HG03520 (cell line): Measurements from ENCODE around the gene MYPN.
"Not testable (repeated sequence)": the region's sequence is repeated elsewhere in the genome, so short reads cannot be mapped to it uniquely, and the experiment has no call there.

ENCODE experiments used
- ATAC-seq: cut with Tn5 transposase; IDR thresholded peaks from one replicate; pipeline ENCODE4 v1.9.1; 2021; ENCODE audit warnings: mild to moderate bottlenecking, moderate library complexity; ENCODE audit not compliant: unreplicated experiment

Gene MYPN

DNA sequence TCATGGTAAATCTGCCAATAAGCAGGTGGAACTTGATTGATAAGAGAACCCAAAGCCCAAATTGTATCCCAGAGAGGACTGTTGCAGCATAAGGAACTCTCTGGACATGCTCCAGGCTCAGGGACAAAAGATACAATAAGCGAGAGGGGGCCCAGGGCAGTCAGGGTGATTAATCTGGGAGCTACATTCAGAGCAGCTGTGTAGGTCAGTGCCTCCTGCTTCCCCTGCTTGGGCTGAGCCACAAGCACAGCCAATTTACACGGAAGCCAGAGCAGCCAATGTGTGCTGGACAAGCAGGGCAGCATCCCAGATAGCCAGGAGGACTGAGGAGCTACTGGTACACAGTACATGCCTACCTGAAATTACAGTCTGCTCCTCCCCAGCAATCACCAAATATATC, 24.2 kb downstream of the MYPN start:
- ATAC-seq = no peak

DNA sequence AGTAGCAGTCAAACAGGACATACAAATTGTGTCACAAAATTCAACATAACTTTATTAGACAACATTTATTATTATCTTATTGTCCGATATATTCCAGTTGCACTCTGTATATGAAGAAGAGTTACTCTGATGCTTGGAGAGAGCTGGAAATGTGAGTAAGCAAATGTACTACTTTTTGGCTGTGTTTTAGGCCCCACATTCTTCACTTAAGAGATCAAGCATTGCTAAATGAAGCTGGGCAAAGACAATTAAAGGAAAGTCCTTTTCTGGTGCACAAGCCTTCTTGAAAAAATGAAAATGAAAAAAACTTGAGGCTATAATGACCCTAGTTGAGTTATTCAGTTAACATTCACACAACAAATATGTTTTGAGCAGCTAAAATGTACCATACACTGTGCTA, 26.1 kb downstream of the MYPN start:
- no peak for ATAC-seq

DNA sequence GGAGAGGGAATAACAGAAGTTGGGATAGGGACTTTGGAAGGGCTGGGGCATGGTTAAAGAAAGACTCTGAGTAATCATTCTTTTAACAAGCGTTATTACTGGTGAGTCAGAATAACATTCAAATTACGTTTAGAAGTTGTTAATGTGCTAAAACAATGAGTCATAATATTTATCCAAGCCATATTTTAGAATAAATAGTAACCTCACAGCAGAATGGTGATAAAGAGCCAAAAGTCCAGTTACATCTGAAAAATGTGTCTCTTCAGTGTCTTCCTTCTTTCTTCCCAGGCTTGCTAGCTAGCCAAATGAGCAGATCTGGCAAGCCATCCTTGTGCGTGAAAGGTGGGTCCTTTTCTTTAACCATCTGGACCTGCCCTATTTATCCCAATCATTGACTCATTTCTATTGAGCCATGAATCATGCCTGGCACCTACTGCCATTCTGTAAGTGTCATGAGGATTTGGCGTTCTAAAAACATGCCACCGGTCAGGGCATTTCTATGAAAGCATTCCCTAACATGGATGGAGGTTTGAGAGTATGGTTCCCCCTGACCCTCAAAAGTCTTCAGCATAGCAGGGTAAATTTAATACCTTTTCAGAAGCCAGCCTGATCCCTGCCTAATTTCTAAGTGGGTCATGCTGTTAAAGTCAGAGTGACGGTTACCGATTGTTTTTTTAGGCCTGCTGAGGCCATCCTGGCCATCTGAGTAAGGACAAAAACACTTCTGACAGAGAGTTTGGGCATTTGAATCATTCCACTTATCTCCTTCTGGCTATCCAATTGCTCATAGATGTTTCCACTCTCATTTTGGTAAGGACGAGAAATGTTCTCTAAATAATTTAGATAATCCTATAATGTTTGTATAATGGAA, 26.9 kb downstream of the MYPN start:
- no peak for ATAC-seq

DNA sequence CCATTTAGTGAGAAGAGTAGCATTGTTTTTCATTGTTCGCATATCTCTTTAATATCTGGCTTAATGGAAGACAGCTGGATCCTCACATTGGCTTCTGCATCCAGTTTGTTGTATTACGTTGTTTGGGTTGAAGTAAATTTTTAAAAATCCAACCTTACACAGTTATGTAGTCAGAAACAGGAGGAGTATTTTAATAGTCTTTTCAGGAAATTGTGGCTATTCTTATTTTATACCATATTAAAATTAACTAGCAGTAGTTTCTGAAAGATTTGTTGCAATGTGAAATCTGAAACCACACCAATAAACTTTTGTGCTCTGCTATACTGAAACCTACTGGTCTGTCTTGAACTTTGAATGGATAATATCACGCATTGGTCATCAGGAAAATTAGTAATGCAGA, 27.9 kb downstream of the MYPN start:
- ATAC-seq = no peak

DNA sequence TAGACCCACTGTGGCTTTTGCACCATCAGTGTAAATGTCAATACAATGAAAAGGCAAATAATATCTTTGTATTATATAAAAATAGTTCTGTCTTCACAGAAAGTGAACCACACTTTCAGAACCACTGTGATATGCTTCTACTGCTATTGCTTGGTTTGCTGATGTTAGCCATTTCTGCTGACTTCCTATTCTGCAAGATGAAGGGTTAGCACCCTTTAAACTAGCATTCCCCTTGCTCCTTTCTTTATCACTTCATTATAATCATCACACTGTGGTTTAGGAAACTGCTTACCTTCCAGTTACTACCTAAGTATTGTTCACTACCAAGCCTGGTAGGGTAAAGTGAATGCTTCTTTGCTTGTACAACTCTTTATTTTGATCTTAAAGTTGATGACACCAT, 29.2 kb downstream of the MYPN start:
- ATAC-seq = no peak

DNA sequence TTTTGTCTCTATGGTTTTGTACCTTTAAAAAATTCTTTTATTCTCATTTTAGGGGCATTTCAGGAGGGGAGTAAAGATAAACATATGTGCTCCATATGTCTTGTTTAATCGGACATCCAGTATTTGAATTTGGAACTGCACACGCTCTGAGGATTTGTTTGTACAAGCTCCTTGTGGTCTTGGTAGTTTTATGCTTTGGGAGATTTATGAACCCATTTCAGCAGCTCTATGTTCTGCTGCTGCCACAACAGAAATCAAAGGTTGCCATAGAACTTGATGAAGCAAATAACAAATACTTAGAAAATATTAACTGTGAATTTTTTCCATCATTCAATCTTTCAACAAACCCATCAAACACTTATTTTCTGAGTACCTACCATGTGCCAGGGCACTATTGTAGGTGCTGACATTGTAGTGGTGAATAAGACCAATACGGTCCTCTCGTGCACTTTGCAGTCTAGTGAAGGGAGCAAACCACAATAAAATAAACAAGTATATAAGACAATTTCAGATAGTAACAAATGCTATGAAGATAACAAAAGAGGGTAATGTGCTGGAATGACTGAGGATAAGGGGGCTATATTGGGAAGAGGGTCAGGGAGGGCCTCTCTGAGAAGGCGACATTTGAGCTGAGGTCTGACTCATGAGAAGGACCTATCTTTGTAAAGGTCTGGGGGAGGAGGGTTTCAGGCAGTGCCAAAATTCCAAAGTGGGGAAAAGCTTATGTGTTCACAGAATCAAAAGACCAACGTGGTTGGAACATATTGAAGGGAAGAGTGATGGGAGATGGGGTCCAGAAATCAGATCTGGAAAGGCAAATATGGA, 30.4 kb downstream of the MYPN start:
- no peak for ATAC-seq

DNA sequence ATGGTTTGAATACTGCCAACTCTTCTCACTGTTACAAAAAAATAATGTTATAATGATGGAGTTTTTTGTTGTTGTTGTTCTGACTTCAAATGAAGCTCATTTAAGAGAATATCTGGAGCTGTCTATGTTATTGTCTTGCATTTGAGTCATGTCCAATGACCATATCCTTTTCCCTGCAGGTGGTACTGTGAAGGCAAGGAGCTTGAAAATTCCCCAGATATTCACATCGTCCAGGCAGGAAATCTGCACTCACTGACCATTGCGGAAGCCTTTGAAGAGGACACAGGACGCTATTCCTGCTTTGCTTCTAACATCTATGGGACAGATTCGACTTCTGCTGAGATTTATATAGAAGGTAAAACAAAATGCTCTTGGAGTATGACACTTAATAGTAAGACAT, 33.5 kb downstream of the MYPN start:
- ATAC-seq = no peak

DNA sequence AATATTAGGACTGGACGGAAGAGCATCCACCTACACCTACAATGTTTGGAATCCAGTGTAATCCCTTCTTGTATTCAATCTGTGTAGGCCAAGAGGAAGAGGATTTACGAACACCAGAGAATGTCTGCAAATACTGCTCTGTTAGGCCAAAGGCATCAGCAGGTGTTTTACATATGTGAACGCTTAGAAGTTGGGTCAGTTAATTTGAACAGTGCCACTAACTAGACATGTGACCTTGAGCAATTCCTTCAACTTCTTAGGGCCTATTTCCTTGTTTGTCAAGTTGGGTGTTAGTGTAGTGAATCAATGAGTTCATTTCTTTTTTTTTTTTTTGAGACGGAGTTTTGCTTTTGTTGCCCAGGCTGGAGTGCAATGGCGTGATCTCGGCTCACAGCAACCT, 35.4 kb downstream of the MYPN start:
- ATAC-seq = no peak

DNA sequence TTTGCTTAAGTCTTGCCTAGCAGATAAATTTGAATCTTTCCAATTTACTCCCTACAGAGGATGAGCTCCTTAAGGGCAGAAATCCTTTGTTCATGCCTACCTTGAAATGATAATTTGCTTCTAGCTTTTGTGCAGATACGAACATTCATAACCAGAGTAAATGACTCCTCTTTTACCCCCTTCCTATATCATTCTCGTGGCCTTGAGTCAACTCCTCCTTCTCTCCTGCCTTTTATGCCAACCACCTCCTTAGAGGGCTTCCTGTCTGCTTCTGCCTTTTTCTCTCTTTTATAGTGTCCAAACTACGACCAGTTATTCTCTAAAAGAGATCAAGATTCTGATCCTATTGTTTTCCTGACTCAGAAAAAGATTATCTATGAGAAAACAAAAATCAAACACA, 36.4 kb downstream of the MYPN start:
- ATAC-seq = no peak

DNA sequence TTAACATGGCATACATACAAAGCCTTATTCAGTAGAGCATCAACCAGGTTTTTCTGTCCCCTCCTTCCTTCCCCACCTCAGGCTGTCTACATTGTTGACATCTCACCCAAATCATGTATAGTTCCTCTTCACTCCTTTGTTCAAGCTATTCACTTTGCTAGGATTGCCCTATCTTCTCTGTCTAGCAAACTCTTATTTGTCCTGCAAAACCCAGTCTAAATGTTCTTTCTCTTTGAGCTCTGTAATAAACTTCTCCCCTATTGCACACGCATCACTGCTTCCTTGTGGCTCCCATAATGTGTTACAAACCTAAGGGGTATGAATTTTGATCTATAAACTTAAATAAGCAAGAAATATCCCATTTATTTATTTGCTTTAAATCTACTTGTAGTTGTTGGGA, 36.8 kb downstream of the MYPN start:
- ATAC-seq = no peak

DNA sequence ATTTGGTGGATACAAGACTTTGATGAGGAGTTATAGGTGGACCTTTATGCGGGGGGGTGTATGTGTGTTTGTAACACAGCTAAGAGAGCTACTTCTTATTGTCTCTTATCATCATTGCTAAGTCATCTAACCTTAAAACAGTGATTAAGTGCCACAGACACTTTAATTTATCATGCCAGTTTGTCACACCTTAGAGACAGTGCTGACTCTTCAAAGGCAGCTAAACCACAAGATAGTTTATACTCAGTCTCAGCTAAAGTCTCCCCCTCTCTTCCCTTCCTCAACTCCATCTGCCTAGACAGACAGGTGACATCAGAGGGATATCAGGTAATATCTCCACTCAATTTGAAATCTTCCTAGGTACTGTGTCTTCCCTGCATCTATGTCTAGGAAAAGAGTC, 42.2 kb downstream of the MYPN start:
- ATAC-seq = no peak

DNA sequence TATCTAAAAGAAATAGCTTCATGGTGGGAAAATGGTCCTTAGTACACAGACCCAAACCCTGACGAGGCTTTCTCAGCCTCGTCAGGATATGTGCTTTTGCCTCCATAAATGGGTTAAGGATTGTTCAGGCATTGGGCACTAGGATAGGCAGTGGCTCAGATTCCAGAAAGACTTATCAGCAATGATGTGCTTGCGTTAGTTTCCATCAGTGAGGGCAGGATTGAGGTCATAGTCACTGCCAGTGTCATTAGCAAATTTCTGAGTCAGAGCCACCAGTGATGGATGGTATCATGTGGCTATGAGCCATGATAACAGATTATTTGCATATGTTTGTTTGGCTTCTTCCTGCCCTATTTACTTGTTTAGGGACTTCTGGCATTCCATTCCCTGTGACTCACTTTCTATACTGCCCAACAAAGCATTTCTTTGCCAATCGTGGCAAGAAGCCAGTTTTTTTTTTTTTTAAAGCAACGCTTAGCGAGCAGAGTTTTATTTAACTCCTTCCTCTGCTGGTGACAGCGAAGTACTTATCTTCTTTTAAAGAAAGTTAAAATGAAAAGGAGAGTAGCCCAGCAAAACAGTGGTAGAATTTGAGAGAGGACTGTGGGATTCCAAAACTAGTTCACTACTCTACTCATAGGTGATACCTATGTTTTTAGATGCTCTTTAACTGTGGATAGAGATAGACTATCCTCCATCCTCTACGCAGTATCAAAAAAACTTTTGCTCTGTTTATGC, 44.4 kb downstream of the MYPN start:
- no peak for ATAC-seq

DNA sequence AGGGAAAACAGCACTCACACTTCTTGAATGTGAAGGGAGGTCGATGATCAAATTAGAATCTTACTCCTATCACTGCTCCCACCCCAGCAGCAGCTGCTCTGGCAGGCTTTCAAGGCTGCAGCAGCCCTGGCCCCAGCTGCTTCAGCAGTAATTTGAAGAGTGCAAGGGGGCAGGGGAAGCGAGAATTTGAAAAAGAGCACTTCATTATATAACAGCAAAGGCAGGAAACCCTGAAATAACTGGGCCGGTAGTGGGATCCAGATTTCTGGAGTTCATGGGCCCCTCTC, 44.9 kb downstream of the MYPN start:
- no peak for ATAC-seq

DNA sequence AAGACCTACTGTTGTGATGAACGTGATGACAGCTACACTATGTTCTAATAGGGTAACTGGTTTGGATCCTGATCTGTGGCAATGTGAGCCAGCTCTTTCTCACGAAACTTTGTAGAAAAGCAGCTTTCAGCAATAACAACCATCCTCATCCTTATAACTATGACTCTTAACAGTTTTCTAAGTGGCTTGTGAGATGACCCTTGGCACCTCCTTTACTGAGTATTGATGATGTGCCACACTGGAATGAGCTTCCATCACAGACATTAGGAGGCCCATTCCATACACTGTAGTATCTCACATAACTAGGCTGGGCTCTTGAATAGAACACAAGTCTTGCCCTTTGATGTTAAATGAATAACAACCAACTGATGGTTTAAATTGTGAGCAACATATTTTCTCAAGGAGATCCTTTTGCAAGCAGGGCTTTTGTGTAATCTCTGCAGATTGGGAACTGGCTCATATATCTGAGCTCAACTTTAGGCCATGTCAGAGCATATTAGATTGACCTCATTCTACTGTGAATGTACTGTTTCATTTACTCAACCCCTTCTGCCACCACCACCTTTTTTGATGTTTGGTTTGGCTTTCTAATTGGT, 46.4 kb downstream of the MYPN start:
- ATAC-seq = no peak

DNA sequence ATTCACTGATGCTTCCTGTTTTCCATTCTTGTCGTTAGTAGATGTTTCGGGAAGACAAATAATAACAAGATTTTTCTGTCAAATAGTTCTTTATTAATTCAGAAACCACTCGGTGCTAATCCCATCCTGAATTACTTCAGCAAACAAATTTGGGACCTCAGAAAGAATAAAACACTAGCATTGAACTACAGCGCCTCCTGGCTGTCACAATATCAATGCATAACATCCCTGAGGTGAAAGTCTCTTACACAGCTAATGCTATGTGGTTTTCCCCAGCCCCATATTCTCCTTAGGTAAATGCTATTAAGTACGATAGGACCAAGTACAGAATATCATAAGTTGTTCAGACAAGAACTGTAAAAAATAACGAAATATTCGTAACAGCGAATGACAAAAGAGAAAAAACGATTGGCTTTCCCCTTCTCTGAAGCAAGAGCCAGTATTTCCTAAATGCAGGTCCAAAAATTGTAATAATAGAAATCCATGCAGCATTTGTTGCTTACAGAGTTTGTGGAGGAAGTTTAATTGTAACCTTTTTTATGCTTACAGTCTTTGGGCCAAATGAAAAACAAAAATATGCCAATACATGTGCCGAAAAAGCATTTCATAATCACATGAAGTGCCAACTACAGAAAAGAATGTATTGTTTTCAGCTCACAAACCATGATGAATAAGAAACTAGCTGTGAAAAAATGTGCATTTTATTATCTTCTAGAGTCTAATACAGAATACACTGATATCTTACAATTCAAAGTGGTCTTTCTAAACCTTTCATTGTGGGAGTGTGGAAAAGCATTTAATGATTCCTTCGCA, 47.3 kb downstream of the MYPN start:
- ATAC-seq = no peak

DNA sequence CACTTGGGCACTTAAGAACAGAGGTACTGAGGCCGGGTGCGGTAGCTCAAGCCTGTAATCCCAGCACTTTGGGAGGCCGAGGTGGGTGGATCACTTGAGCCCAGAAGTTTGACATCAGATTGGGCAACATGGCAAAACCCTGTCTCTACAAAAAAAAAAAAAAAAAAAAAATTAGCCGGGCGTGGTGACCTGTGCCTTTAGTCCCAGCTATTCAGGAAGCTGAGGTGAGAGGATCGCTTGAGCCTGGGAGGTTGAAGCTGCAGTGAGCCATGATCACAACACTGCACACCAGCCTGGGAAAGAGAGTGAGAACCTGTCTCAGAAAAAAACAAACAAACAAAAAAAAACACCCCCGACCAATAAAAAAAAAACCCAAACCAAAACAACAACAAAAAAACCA, 48.2 kb downstream of the MYPN start:
- not testable (repeated sequence) for ATAC-seq

DNA sequence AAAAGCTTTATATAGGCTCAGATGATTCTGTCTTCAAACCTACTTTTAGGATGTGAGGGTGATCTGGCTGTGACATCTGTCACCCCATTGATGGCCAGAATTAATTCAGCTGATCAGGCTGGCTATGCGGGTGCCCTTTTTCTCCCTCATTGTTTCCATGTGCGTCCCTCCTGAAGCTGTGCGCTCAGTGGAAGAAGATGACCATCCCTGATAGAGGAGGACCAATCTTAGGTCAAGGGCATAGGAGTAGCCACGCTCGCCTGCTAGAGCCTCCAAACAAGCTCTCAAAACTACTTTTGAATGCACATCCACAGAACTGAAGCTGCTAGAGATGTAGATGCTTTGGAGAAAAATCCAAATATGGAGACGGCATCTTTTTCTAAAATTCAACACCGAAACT, 48.7 kb downstream of the MYPN start:
- ATAC-seq = no peak

DNA sequence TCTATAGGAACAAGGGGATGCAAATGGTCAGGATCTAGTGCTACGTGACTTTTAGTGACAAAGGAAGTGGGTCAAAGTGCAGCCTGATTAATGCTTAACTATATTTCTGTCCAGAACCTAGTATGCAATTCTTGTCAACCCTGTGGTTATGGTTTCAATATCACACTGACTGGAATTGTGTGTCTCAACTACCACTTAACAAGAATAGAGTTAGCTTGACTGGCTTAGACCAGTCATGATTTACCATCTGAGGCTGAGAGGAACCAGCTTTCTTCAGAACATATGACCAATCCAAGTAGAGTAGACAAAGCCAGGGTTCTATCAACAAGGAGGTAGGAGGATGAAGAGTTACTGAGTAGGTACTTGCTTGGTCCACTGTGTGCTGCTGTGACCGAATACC, 54.4 kb downstream of the MYPN start:
- peak; percentile 95 for ATAC-seq

DNA sequence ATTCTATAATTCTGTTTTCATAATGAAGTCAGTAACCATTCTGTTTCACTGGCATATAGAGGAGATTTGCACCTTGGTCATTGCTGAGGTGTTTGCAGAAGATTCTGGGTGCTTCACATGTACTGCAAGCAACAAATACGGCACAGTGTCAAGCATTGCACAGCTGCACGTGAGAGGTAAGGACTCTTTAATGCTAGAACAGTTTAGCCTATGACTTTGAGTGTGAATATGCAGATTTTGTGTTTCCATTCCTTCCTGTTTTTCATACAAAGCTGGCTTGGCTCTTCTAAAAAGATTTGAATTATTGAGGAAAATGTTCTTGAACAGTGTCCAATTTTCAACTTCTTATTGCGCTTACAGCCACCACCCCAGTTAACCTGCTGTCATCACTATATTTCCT, 56.4 kb downstream of the MYPN start:
- ATAC-seq = no peak

DNA sequence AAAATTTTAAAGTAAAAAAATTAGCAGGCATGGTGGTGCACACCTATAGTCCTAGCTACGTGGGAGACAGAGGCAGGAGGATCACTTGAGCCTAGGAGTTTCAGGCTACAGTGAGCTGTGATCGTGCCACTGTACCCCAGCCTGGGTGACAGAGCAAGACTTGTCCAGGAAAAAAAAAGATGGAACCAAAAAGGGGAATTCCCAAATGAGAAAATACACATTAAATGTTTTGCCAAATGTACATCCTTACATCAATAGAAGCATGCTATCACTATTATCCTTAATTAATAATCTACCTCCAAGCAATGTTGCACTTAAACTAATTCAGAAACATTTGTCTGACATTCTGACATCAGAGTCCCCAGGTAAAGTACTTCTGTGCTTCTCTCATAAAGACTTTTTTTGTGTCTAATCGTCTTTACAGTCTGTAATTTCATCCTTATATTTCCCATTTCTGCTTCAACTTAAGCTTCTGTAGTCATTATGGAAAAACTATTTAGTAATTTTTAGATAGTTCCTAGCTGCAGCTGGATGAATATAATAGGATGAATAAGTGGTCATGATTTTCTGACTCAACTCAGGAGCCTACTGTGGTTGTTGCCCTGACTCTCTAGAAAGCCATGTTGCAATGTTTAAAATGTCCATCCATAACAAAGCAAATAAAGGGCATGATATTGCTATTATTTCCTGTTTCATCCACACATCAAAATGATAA, 57.7 kb downstream of the MYPN start:
- ATAC-seq = no peak
